Lower leg skin (tissue), 4 donors: ENCODE data around the gene GDF11. TPM values are rescaled to one million over a fixed set of nuclear protein-coding genes. Genes with fewer than 3 reads are reported as not detected.

Source experiments
- DNase-seq, 2 donors: peaks; one replicate each; pipeline ENCODE4 v3.0.0-alpha.2; 2019; ENCODE audit warnings: low spot score in 2 of 2
- H3K4me3 ChIP-seq: fragments of 200-600 bp; sonication (generic); 2 replicates; pipeline ENCODE4 v1.5.1; 2017; ENCODE audit warnings: mild to moderate bottlenecking, low read depth; ENCODE audit not compliant: poor library complexity, severe bottlenecking
- CTCF ChIP-seq, 3 donors: fragments of 450-650 bp; IDR thresholded peaks; one replicate each; pipeline ENCODE4 v1.5.1; 2016; ENCODE audit warnings: antibody characterized with exemption in 3 of 3, mild to moderate bottlenecking in 3 of 3, moderate library complexity in 2 of 3
- POLR2A ChIP-seq, 2 donors: fragments of 450-650 bp; IDR thresholded peaks; one replicate each; pipeline ENCODE4 v1.6.1; 2016 to 2017; ENCODE audit warnings: antibody characterized with exemption in 2 of 2, mild to moderate bottlenecking in 1 of 2, moderate library complexity in 1 of 2
- WGBS, 2 donors: methylation state at CpG; one replicate each; pipeline ENCODE4 v1.1.5; 2018; 5-methylcytosine and 5-hydroxymethylcytosine counted together
- intact Hi-C: fragments of 100-400 bp; cut with DNase I; formaldehyde crosslinking; loops from one replicate; pipeline ENCODE4 v1.15.0; 2023; ENCODE audit warnings: low total_unique reads
- total RNA-seq, 4 donors: library from RNA; depleted of rRNA; stranded (reverse); fragments of >200 nt; gene quantifications; one replicate each; pipeline ENCODE4 v1.1.0, GENCODE V29; 2016

GDF11 gene
- total RNA-seq, 4 donors from 2014 or later: 0.23 to 2.7 (median 0.57) TPM

GRCh38 chr12:55723516-55724225 is 19.3 kb upstream of the GDF11 start:
- DNase-seq: no peak
- TF ChIP-seq POLR2A (IDR thresholded peaks at IDR 0.05): no peak
- no peak for TF ChIP-seq CTCF (IDR thresholded peaks at IDR 0.05)
- WGBS, 2 donors: 55 to 64% methylated on average over 10 of the region's 10 CpGs
- H3K4me3 ChIP-seq: no peak overlapping the region
- intact Hi-C loops: no loop called here

- intact Hi-C loops: no loop called here
- WGBS, 2 donors: 34 to 41% methylated on average over 11 of the region's 11 CpGs
- TF ChIP-seq CTCF (IDR thresholded peaks at IDR 0.05) (no peak), POLR2A (IDR thresholded peaks at IDR 0.05) (no peak)
- peak; percentile 71 to 93 for DNase-seq
- H3K4me3 ChIP-seq: no peak overlapping the region
Measured at GRCh38 chr12:55724226-55724939, 18.5 kb upstream of the GDF11 start.

GRCh38 chr12:55724940-55725309 is 18.0 kb upstream of the GDF11 start:
- 43 to 50% methylated on average over 3 of the region's 3 CpGs for WGBS, 2 donors
- DNase-seq: no peak
- H3K4me3 ChIP-seq: no peak overlapping the region
- TF ChIP-seq POLR2A (IDR thresholded peaks at IDR 0.05): no peak
- no peak for TF ChIP-seq CTCF (IDR thresholded peaks at IDR 0.05)
- intact Hi-C loops: no loop called here

GRCh38 chr12:55725556-55725955 is 17.4 kb upstream of the GDF11 start:
- no peak for DNase-seq
- no peak overlapping the region for H3K4me3 ChIP-seq
- TF ChIP-seq POLR2A (IDR thresholded peaks at IDR 0.05): no peak
- no peak for TF ChIP-seq CTCF (IDR thresholded peaks at IDR 0.05)
- 52 to 53% methylated on average over 3 of the region's 3 CpGs for WGBS, 2 donors
- intact Hi-C loops: no loop called here

GRCh38 chr12:55726971-55727370 is 16.0 kb upstream of the GDF11 start:
- no peak overlapping the region for H3K4me3 ChIP-seq
- intact Hi-C loops: no loop called here
- DNase-seq: no peak
- TF ChIP-seq POLR2A (IDR thresholded peaks at IDR 0.05) (no peak), CTCF (IDR thresholded peaks at IDR 0.05) (no peak)
- WGBS, 2 donors: 27 to 41% methylated on average over 10 of the region's 10 CpGs
